Measurements from ENCODE around the gene TNFAIP6.
A peak's percentile ranks its signal among the peaks of the same experiment; 100 is the strongest.
"Not testable (repeated sequence)": the region's sequence is repeated elsewhere in the genome, so short reads cannot be mapped to it uniquely, and the experiment has no call there.

The TNFAIP6 gene, protein sequence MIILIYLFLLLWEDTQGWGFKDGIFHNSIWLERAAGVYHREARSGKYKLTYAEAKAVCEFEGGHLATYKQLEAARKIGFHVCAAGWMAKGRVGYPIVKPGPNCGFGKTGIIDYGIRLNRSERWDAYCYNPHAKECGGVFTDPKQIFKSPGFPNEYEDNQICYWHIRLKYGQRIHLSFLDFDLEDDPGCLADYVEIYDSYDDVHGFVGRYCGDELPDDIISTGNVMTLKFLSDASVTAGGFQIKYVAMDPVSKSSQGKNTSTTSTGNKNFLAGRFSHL

GRCh38 chr2:151357359-151357758, at the start of gene TNFAIP6:
TSS of gene TNFAIP6 (plus strand) at chr2:151357592. CDS start at chr2:151357667, 75 bp downstream.
- peak; percentile 96 for DNase-seq (ENCODE audit: low read depth)

DNA sequence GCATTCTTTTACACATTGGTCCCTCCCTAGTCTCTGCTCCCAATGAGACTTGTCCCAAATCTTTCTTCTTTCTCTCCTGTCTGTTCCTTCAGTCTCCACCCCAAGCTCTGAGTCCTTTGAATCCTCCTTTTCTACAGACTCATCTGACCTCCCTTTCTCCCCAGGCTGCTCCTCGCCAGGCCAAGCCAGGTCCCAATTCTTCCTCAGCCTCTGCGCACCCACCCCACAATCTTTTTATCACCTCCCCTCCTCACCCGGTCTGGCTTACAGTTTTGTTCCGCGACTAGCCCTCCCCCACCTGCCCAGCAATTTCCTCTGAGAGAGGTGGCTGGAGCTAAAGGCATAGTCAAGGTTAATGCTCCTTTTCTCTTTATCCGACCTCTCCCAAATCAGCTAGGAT, 47.1 kb upstream of the TNFAIP6 start:
- DNase-seq (ENCODE audit: low read depth) = not testable (repeated sequence)

GRCh38 chr2:151312440-151312839, 45.0 kb upstream of the TNFAIP6 start:
- DNase-seq (ENCODE audit: low read depth) = not testable (repeated sequence)

GRCh38 chr2:151315381-151315903, 42.0 kb upstream of the TNFAIP6 start:
- DNase-seq (ENCODE audit: low read depth) = peak; percentile 72

DNA sequence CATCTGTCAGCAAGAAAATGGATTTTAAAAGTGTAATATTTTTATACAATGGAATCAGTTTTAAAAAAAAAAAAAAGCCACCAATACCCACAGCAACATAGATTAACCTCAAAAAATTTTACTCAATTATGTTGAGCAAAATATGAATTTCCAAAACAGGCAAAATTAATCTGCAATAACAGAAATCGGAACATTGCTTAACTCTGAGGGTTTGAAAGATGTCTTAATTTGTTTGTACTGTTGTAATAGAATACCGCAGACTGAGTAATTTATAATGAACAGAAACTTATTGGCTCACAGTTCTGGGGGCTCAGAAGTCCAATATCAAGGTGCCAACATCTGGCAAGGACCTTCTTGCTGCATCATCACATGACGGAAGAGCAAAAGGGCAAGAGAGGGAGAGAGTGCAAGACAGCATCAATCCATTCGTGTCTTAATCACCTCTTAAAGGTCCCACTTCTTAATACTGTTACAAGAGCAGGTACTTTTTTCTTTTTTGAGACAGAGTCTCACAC, 31.8 kb upstream of the TNFAIP6 start:
- no peak for DNase-seq (ENCODE audit: low read depth)

DNA sequence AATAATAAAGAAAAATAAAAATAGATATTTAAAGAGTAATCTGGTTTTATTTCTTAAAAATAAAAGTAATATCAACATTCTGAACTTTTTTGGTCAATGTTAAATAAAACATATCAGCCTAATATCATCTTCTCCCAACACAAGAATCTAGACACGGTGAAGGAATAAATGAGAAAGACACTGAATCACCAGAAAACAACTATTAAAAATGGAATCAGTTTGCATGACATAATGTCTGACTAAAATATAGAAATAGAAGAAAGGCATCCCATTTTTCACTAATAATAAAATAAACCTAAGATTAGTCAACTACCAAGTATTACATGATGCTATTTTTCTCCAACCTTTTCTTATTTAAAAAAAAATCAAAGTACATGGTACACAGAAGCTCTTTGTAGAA, 30.8 kb upstream of the TNFAIP6 start:
- DNase-seq (ENCODE audit: low read depth) = no peak

GRCh38 chr2:151329998-151330397, 27.4 kb upstream of the TNFAIP6 start:
- no peak for DNase-seq (ENCODE audit: low read depth)

DNA sequence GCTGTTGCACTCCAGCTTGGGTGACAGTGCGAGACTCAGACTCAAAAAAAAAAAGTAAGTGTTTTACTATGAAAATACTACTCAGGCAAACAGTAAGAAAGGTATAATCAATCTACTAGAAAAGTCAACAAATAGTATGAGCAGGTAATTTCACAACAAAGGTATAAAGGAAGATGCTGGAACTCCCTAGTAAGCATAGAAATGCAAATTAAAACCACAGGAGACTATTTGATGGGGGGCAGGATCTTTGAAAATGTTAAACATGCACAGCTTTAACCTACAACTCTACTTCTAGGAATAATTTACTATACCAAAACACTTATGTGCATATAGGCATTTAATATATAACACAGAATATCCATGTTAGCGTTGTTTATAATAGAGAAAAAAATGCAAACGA, 24.3 kb upstream of the TNFAIP6 start:
- DNase-seq (ENCODE audit: low read depth) = no peak

DNA sequence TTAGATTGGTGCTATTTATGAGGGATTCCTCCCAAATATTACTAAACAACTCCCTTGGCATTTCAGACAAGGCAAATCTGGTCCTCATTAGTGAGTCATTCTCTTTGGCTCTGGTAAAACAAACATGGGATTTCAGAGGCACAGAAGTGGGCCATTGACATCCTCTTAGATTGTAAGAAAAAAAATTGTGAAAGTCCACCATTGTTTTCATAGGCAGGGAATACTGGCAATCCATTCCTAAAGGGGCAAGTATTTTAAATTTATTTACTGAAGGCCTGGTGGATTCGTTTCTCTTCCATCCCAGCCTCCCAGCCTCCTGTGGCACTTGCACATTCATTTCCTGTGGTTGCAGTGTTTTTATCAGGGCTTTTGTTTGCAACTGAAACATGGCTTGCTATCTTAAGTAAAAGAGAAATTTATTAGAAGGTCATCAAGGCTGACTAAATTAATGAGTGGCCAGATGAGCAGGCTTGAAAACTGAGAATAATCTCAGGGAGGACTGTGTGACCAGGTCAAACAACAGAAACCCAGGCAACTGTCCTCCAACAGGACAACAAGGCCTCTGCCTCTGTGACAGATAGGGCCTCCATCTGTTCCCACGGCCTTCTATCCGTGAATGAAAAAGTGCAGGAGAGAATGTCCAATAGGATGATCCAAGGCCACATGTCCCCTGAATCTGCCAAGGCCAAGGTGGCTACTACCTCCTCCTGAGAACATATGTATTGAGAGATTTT, 23.1 kb upstream of the TNFAIP6 start:
- peak; percentile 73 for DNase-seq (ENCODE audit: low read depth)

GRCh38 chr2:151336863-151337371, 20.5 kb upstream of the TNFAIP6 start:
- no peak for DNase-seq (ENCODE audit: low read depth)

DNA sequence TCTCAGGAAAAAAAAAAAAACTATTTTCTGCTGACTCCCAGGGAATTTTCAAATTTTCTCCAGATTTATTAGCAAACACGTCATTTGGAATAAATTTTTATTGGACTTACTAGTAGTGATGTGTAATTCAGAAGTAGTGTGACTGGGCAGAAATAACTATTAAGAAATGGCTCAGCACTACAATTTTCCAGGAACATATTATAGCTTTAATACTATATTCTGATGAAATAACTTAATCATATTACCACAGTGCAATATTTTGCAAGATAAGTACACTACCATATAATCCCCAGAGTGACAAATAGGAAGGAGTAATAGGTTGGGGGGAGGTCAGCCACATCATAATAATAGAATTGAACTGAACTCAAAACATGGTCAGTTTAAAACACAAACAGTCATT, 19.7 kb upstream of the TNFAIP6 start:
- peak; percentile 81 for DNase-seq (ENCODE audit: low read depth)

DNA sequence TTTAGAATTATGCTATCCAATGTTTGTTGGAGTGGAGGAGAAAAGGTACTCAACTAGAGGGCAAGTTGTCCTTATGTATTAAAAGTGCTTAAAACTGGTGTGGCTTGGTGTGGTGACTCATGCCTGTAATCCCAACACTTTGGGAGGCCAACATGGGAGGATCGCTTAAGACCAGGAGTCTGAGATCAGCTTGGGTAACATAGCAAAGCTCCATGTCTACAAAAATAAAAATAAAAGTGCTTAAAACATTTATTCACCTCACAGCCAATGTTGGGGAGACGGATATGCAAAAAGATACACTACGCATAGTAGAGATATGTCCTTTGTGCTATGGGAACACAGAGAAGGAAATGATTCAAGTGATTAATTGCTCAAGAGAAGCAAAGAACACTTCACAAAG, 19.3 kb upstream of the TNFAIP6 start:
- peak; percentile 41 for DNase-seq (ENCODE audit: low read depth)

DNA sequence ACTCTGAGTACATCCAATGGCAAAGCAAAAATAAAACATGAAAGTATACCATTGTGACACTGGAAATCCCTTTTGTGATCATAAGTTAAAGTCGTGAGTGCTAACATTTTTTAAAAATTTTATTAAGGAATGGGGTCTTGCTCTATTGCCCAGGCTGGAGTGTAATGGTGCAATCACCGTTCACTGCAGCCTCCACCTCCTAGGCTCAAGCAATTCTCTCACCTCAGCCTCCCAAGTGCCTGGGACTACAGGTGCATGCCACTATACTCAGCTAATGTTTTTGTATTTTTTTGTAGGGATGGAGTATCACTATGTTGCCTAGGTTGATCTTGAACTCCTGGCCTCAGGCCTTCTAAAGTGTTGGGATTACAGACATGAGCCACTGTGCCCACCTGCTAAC, 14.3 kb upstream of the TNFAIP6 start:
- no peak for DNase-seq (ENCODE audit: low read depth)

- peak; percentile 29 for DNase-seq (ENCODE audit: low read depth)
Measured at GRCh38 chr2:151344191-151344590, 13.2 kb upstream of the TNFAIP6 start.

DNA sequence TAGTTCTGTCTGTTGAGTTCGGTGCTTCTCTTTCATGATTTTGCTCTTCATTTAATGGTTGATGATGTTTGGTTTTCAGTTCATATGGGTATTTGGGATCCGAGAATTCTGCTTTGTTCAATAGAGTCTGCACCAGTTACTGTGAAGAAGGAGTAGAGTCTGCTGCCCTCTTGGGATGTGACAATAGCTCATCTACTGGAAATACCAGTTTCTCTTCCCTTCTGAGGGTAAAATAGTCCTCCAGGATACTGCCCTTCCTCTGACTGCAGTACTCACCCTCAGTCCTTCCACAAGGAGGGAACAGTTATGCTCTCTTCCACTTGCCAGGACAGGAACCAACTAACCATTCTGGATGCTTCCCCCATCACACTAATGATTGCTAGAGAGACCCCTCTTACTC, 12.5 kb upstream of the TNFAIP6 start:
- no peak for DNase-seq (ENCODE audit: low read depth)

- DNase-seq (ENCODE audit: low read depth) = peak; percentile 78
Measured at GRCh38 chr2:151347294-151347693, 10.1 kb upstream of the TNFAIP6 start.

- DNase-seq (ENCODE audit: low read depth) = peak; percentile 78
Measured at GRCh38 chr2:151347906-151348305, 9.5 kb upstream of the TNFAIP6 start.

DNA sequence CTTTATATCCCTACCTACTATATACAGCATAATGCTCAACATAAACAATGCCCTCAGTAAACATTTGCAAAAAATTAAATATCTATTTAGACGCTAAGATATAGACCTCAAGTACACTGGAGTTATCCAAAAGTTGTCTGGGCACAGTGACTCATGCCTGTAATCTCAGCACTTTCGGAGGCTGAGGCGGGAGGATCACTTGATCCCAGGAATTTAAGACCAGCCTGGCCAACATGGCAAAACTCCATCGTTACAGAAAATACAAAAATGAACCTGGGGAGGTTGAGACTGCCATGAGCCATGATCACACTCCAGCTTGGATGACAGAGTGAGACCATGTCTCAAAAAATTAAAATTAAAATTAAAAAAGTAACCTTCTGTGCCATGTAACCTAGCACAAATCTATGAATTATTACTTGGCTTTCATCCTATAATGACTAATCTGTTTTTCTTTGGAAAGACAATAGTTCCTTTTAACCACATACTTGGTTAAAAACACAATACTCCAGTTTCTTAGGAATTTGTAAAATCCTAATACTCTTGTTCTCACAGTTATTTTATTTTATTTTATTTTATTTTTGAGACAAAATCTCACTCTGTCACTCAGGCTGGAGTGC, 6.7 kb upstream of the TNFAIP6 start:
- peak; percentile 26 for DNase-seq (ENCODE audit: low read depth)

DNA sequence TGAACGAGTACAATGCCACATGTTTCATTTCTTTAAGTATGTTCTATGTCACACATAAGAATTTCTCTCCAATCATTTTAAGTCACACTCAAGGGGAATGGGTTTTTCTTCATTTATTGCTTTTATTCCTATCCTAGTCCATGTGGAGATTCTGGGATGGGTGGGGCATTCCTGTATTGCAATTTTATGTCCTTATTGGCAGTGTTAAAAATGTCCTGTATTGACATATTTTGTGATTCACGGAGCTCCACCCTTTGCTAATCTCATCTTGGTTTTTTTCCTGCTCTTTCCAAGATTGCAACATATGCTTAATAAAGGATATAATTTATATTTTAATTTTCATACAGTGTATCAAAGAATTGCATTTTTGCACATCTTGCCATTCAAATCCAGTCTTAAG, 3.4 kb upstream of the TNFAIP6 start:
- no peak for DNase-seq (ENCODE audit: low read depth)

DNA sequence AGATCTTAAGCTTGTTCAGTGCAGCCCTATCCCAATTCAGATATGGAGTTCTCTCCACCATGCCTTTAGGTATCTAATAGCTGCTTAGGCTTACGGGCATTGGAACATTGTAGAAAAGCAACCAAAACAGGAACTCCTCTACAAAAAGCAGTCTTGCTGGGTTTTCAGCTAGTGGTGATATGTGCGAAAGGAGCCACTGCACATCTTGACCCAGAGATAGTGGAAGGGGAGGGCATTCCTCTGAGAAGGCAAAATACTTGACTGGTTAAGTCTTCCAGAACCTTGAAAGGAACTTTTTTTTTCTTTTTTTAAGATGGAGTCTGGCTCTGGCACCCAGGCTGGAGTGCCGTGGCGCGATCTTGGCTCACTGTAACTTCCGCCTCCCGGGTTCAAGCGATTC, 2.6 kb upstream of the TNFAIP6 start:
- DNase-seq (ENCODE audit: low read depth) = no peak

DNA sequence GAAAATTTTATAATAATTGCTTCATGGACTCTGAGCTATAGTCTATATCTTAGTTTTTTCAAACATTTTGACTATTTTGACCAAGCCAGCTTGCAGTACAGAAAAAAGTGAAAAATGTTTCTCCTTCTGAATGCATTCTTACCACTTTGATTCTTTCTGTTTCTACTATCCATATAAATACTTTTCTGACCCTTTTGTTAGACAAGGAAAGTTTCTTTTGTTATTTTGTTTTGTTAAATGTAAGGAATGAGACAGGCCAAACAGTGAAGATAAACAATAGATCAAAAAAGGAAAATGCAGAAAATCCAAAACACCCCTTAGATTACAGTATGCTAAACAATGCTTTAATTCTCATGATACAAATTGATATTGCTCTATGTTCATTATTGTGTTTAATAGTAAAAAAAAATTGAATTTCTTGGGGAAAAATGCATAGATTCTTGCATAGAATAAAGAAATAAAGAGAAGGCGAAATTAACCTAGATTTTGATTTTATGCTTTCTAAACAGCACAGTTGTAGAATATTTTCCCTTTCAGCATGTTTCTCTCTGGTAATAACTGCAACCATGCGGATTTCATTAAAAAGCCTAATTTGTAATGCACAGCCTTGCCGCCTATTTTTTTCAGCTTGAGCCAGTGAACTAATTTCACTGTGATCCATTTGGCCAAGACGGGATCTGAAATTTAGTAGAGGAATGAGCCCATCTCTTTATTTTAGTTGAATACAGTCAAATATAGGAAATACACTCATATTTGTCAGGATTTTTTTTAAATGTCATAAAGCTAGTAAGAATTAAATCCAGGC, 976 bp downstream of the TNFAIP6 start:
- no peak for DNase-seq (ENCODE audit: low read depth)
